GM12875 (cell line): ENCODE data around the gene RASA3.

Source experiments
- H3K4me3 ChIP-seq: one replicate; pipeline ENCODE4 v1.5.1; 2011; ENCODE audit warnings: low read depth, low read length, control low read depth
- CTCF ChIP-seq: IDR thresholded peaks from 2 replicates; pipeline ENCODE4 v1.5.1; 2011; ENCODE audit warnings: low read depth, mild to moderate bottlenecking, control low read depth, inconsistent platforms, low read length, moderate library complexity, borderline replicate concordance; ENCODE audit not compliant: insufficient read depth

RASA3 gene

GRCh38 chr13:114108141-114108761 lies 24.2 kb downstream of the RASA3 start:
- H3K4me3 ChIP-seq, result no peak overlapping the region
- TF ChIP-seq CTCF, result no peak

GRCh38 chr13:114107686-114108081 lies 24.7 kb downstream of the RASA3 start:
- H3K4me3 ChIP-seq, result no peak overlapping the region
- no peak for TF ChIP-seq CTCF

- no peak overlapping the region for H3K4me3 ChIP-seq
- no peak for TF ChIP-seq CTCF
These were observed 25.3 kb downstream of the RASA3 start for GRCh38 chr13:114106991-114107685.

GRCh38 chr13:114106526-114106925 lies 25.9 kb downstream of the RASA3 start:
- TF ChIP-seq CTCF, result no peak
- H3K4me3 ChIP-seq, result no peak overlapping the region

- H3K4me3 ChIP-seq, result no peak overlapping the region
- TF ChIP-seq CTCF, result no peak
These were observed 26.8 kb downstream of the RASA3 start for GRCh38 chr13:114105521-114106225.

- H3K4me3 ChIP-seq, result no peak overlapping the region
- no peak for TF ChIP-seq CTCF
These were observed 27.5 kb downstream of the RASA3 start for GRCh38 chr13:114104655-114105520.
